ACC112 (cell line): ENCODE measurements around the gene SPEM3.
"Not testable (repeated sequence)": the region's sequence is repeated elsewhere in the genome, so short reads cannot be mapped to it uniquely, and the experiment has no call there.

Experiments
- H2AFZ ChIP-seq: fragments of 200-600 bp; sonication (generic); one replicate; pipeline ENCODE4 v1.6.0; 2017; ENCODE audit warnings: antibody characterized with exemption, low read length; ENCODE audit not compliant: unreplicated experiment
- H3K27ac ChIP-seq: fragments of 200-600 bp; sonication (generic); 2 replicates; pipeline ENCODE4 v1.5.1; 2014; ENCODE audit warnings: low read depth, mild to moderate bottlenecking, antibody characterized with exemption, low read length, moderate library complexity
- H3K27me3 ChIP-seq: fragments of 200-600 bp; sonication (generic); 2 replicates; pipeline ENCODE4 v1.6.1; 2014; ENCODE audit warnings: mild to moderate bottlenecking, antibody characterized with exemption, low read length, moderate library complexity, mixed read lengths; ENCODE audit not compliant: insufficient read depth
- H3K36me3 ChIP-seq: fragments of 200-600 bp; sonication (generic); 2 replicates; pipeline ENCODE4 v1.6.1; 2016; ENCODE audit warnings: mild to moderate bottlenecking, antibody characterized with exemption, low read length, moderate library complexity, mixed read lengths; ENCODE audit not compliant: insufficient read depth
- H3K4me1 ChIP-seq: fragments of 200-600 bp; sonication (generic); one replicate; pipeline ENCODE4 v1.6.1; 2016; ENCODE audit warnings: low read length, mixed read lengths; ENCODE audit not compliant: insufficient read depth, unreplicated experiment, control insufficient read depth
- H3K4me3 ChIP-seq: fragments of 200-600 bp; sonication (generic); 2 replicates; pipeline ENCODE4 v1.5.1; 2014; ENCODE audit warnings: mild to moderate bottlenecking, low read depth, low read length
- H3K79me2 ChIP-seq: fragments of 200-600 bp; sonication (generic); one replicate; pipeline ENCODE4 v1.6.0; 2016; ENCODE audit warnings: low read length; ENCODE audit not compliant: control insufficient read depth, unreplicated experiment, insufficient read depth

Gene SPEM3

DNA sequence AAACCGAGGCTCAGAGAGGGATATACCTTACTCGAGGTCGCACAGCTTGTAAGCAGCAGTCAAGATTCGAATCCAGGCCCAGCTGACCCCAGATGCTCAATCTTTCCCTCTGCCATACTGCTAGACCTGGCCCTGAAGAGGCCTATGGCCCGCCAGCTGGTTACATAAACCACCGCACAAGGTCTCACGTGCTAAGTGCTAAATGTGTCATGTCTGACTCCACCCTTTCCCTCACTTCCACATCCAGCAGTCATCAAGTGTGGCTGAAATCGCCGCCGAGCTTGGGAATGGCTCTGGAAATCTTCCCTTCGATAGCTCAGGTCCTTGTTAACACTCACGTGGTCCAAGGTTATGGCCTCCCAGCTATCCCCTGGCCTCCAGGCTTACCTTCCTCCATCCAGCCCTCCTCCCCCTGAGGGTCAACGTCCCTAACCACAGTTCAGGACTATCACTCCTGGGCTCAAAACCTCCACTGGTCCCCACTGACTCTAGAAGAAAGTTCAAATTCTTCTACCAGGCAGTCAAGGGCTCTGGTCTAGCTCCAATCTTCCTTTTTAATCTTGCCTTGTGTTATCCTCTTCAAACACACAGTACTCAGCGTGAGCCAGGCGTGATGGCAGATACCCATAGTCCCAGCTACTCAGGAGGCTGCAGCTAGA is 47.2 kb downstream of the SPEM3 start:
- Histone ChIP-seq H3K27me3 (no peaks in the 10 kb centered on the region), H2AFZ (no peak overlapping the region), H3K27ac (peak overlapping the region; percentile 52), H3K4me3 (no peak overlapping the region), H3K36me3 (no peaks in the 10 kb centered on the region), H3K4me1 (peaks cover 34% of the 10 kb centered on the region), H3K79me2 (peaks cover 68% of the 10 kb centered on the region)

DNA sequence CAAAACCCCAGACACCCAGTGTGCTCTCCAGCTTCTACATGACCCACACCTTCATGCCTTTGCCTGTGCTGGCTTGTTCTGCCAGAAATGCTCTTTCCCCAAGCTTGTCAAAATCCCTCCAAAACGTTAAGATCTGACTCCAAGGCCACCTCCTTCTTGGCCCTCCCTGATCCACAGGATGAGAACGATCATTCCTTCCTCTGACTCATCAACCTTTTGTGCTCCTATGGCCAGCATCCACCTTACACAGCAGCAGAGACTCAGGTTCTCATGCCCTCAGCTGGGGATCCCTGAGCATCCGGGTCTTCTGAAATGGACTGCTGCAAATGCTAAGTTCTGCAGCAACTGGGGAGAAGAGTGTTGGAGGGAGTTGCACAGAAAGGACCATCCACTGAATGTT is 47.8 kb downstream of the SPEM3 start:
- Histone ChIP-seq H3K27me3 (no peaks in the 10 kb centered on the region), H3K4me3 (no peak overlapping the region), H3K79me2 (peaks cover 66% of the 10 kb centered on the region), H3K4me1 (peaks cover 34% of the 10 kb centered on the region), H3K27ac (peak overlapping the region; percentile 52), H2AFZ (no peak overlapping the region), H3K36me3 (no peaks in the 10 kb centered on the region)

DNA sequence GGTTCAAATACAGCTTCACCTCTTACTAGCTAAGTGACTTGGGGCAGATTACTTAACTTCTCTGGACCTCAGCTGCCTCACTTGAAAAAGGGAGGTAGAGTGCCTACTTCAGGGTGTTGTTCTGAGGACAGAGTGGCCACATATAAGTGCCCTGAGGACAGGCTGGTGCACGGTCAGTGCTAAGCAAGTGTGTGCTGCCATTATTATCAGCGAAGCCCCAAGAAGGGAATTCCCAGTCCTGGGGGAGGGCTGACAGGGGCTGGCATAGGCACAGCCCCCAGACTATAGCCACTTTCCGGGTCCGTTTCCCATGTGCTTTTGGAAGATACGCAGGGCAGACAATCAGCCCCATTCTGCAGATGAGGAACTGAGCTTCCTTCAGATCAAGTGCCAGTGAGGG is 48.3 kb downstream of the SPEM3 start:
- peak overlapping the region; percentile 81 for H3K4me3 ChIP-seq

DNA sequence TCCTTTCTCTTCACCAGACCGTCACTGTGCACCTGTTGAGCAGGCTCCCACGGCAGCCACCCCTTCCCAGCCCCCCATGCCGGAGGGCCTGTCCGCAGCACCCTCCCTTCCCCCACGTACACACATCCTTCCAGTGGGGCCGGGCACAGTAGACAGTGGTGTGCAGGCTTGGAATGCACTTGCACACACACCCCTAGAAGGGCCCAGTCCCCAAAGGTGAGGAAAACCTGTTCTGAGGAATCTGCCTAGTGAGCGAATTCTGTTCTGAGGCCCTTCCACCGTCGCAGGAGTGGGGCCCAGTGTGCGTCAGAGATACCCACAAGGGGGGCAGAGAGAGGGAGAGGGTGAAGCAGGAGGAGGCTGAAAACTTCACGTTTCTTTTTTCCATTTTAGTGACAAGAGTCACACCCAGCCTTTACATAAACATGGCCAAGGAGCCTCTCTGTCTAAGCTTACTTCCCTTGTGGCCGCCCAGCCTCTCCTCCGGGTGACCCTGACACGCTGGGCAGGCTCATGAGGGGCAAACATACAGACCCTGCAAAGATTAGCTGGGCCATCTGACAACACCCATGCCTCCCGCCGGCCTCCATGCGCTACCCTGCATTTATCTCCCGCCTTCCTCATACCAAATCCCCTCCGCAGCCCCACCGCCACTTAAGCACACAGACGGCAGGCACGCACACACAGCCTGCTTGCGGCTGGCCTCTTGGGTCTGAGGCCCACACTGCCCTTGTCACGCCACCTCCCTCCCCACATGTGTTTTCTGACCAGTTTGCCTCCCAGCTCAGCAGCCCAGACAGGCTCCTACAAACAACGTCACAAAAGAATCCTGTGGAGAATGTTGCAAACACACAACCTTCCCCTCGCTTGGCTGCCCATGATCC is 49.0 kb downstream of the SPEM3 start:
- Histone ChIP-seq H3K27me3 (no peaks in the 10 kb centered on the region), H3K4me1 (peaks cover 34% of the 10 kb centered on the region), H2AFZ (no peak overlapping the region), H3K4me3 (peak overlapping the region; percentile 81), H3K79me2 (peaks cover 61% of the 10 kb centered on the region), H3K27ac (peak overlapping the region; percentile 79), H3K36me3 (no peaks in the 10 kb centered on the region)

More for the DNA sequence above, 48.3 kb downstream of the SPEM3 start:
- Histone ChIP-seq H3K27me3 (no peaks in the 10 kb centered on the region), H3K36me3 (no peaks in the 10 kb centered on the region), H3K27ac (peak overlapping the region; percentile 79), H3K79me2 (peaks cover 62% of the 10 kb centered on the region), H2AFZ (no peak overlapping the region), H3K4me1 (peaks cover 34% of the 10 kb centered on the region)

DNA sequence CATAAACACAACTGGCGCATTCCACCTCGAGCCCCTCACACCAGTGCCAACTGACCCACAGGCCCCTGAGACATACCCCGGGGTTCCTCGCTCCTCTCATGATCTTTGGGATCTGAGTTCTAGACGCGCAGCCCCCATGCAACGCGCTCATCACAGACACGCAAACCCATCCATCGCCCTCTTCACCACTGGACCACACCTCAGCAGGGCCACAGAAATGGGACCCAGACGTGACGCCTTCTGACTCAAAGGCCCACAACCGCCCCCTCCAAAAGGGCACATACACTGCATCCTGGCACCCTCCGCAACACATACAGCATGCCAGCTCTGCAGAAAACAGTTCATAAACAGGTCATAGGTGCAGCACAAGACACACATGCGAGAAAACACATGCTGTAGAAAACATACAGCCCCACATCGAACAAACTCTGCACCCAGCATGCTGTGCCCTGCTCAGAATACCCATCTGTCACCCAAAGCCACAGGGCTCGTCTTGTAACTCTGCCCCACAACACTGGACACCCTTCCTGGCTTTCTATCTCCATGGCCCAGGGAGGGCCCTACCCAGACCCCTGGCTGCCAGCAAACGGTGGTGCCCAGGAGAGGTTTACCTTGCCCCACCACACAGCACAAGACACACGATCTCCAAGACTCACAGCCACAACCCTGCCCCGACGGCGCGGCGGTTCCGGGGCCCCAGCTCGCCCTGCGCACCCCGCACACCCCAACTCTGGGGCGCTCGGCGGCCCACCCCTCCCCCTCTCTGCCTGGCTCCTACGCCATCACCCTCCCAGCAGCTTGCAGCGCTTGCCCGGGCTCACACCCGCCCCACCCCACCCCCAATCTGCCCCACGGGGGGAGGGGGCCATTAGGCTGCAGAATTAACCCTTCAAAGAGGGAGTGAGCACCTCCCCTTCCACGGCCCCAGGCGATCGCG is 49.9 kb downstream of the SPEM3 start:
- H3K4me1 ChIP-seq: peaks cover 39% of the 10 kb centered on the region
- H3K36me3 ChIP-seq: no peaks in the 10 kb centered on the region
- no peaks in the 10 kb centered on the region for H3K27me3 ChIP-seq
- H3K27ac ChIP-seq: peak overlapping the region; percentile 79
- H3K79me2 ChIP-seq: peaks cover 58% of the 10 kb centered on the region
- H2AFZ ChIP-seq: peak overlapping the region; percentile 84
- H3K4me3 ChIP-seq: peak overlapping the region; percentile 81

DNA sequence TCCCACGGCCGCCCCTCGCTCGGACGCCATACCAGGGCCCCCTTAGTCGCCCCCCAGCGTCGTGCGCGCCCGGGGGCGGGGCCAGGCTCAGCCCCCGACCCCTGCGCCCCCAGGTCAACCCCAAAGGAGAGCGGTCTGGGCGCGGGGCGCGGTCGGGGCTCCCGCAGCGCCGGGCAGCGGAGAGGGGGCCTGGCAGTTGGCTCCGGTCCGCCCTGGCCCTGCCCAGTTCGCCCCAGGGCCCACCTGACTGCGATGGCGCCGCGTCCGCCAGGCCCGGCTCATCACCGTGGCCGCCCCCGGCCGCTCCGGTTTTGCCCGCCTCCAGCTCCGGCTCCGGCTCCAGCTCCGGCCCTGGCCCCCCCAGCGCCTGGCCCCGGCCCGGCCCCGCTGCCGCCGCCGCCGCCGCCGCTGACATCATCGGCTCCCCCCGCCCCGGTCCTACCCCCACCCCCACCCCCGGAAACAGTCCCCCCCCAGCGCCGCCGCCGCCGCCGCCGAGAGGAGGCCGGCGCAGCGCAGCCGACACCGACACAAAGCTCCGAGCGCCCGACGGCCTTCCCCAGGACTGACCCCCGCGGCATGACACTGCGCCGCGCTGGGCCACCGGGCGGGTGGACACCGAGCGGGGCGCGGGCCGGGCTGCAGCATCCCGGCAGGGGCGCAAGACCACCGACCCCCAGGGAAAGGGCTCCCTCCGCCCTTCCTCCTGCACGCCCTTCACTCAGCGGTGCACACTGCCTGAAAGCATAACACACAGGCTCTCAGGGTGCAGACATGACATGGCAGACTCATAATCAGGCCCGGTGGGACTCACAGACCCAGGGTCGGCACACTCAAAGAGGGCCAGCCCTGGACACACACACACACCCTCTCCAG is 50.8 kb downstream of the SPEM3 start, which contains the start of gene ZBTB4:
ZBTB4 (minus strand) TSS at position 419 of the 876 bp plus-strand sequence. CDS start 12,830 bp downstream, outside the sequence.
- Histone ChIP-seq H2AFZ (peak within 1 kb of the TSS; percentile 84), H3K4me1 (peaks cover 39% of the 10 kb centered on the region), H3K79me2 (peaks cover 51% of the 10 kb centered on the region), H3K36me3 (no peaks in the 10 kb centered on the region), H3K27me3 (no peaks in the 10 kb centered on the region), H3K27ac (peak within 1 kb of the TSS; percentile 79), H3K4me3 (peak within 1 kb of the TSS; percentile 81)

DNA sequence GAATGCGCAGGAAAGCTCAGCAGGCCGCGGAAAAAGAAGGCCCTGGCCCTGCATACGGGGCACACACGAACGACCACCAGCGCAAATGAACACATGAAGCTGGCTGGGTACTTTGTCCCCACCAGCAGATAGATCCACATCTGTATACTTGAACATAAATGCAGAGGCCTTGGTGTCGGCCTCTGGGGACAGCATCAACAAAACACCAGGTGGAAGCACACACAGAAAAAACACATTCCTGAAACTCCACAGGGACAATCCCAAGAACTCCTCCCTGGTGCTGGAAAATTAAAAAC is 51.4 kb downstream of the SPEM3 start:
- H3K4me1 ChIP-seq: peaks cover 39% of the 10 kb centered on the region
- H3K4me3 ChIP-seq: peak overlapping the region; percentile 81
- no peaks in the 10 kb centered on the region for H3K27me3 ChIP-seq
- H3K36me3 ChIP-seq: no peaks in the 10 kb centered on the region
- peak overlapping the region; percentile 22; the same call in 1 of the 2 replicates for H3K27ac ChIP-seq
- H3K79me2 ChIP-seq: peaks cover 51% of the 10 kb centered on the region
- peak overlapping the region; percentile 70 for H2AFZ ChIP-seq

DNA sequence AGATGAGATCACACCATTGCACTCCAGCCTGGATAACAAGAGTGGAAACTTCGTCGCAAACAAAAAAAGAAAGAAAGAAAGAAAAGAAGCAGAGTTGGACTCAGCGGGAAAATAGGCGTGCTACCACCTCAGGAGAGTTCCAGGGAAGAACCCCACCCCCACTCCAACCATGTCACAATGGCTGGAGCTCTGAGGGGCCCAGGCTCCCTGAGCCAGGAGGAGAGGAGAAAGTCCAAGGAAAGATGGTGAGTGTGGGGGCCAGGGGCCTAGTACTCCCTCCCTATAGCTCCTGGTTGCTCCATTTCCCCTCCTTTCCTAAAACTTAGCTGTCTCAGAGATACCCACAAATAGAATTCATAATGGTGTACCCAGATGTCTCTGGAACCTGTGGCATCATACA is 52.6 kb downstream of the SPEM3 start, which contains the start of gene SLC35G6:
SLC35G6 (plus strand) TSS at position 172 of the 400 bp plus-strand sequence; CDS start at position 243, 71 bp downstream.
- H2AFZ ChIP-seq, H3K27ac ChIP-seq, H3K4me3 ChIP-seq, H3K27me3 ChIP-seq, H3K36me3 ChIP-seq: not testable (repeated sequence)
- H3K79me2 ChIP-seq: peaks cover 49% of the 10 kb centered on the region
- peaks cover 32% of the 10 kb centered on the region for H3K4me1 ChIP-seq

DNA sequence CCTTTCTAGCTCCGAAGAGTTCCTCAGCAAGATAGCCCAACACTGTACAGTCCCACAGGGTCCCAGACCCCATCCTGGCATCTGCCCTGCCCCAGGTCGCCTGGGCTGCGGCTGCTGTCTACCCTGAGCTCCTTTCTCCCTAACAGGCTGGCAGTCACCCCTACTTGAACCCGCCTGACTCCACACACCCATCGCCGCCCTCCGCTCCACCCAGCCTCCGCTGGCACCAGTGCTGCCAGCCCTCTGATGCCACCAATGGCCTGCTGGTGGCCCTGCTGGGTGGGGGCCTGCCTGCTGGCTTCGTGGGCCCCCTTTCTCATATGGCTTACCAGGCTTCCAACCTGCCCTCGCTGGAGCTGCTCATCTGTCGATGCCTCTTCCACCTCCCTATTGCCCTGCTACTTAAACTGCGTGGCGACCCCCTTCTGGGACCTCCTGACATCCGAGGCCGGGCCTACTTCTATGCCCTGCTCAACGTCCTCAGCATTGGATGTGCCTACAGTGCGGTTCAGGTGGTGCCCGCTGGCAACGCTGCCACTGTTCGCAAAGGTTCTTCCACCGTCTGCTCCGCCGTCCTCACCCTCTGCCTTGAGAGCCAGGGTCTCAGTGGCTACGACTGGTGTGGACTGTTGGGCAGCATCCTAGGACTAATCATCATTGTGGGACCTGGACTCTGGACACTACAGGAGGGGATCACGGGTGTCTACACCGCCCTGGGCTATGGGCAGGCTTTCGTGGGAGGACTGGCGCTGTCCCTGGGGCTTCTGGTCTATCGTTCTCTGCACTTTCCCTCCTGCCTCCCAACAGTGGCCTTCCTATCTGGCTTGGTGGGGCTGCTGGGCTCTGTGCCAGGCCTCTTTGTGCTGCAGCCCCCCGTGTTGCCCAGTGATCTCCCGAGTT is 53.4 kb downstream of the SPEM3 start:
- H3K36me3 ChIP-seq, H3K27me3 ChIP-seq, H3K4me3 ChIP-seq, H2AFZ ChIP-seq: not testable (repeated sequence)
- Histone ChIP-seq H3K27ac (peak overlapping the region; percentile 97; the same call in 1 of the 2 replicates), H3K4me1 (peaks cover 27% of the 10 kb centered on the region), H3K79me2 (peaks cover 49% of the 10 kb centered on the region)
